DND-41 (cell line): ENCODE measurements around the gene FAM168A.

Experiments
- CTCF ChIP-seq: IDR thresholded peaks from 2 replicates; pipeline ENCODE4 v1.5.1; 2012; ENCODE audit warnings: borderline replicate concordance, low read length, moderate library complexity, mild to moderate bottlenecking; ENCODE audit not compliant: poor library complexity, severe bottlenecking; ENCODE audit errors: extremely low read depth
- EZH2 ChIP-seq: IDR thresholded peaks from 3 replicates; pipeline ENCODE4 v1.6.1; 2012; ENCODE audit warnings: borderline replicate concordance, low read depth, mild to moderate bottlenecking, moderate library complexity, low read length, inconsistent platforms; ENCODE audit not compliant: severe bottlenecking

GRCh38 chr11:73401924-73402833, 195.7 kb downstream of the FAM168A start:
- no peak for TF ChIP-seq CTCF
- no peak for TF ChIP-seq EZH2
